GM19463 (cell line): ENCODE results near the gene TEX22.

Experiments
- ATAC-seq: cut with Tn5 transposase; IDR thresholded peaks from one replicate; pipeline ENCODE4 v1.9.1; 2021; ENCODE audit warnings: mild to moderate bottlenecking, moderate library complexity; ENCODE audit not compliant: unreplicated experiment

The TEX22 gene

GRCh38 chr14:105384041-105384557, 14.2 kb upstream of the TEX22 start:
- ATAC-seq, result no peak

GRCh38 chr14:105384605-105385321, 13.6 kb upstream of the TEX22 start:
- no peak for ATAC-seq

- no peak for ATAC-seq
These were observed 13.1 kb upstream of the TEX22 start for GRCh38 chr14:105385322-105385637.

GRCh38 chr14:105385698-105386365, 12.5 kb upstream of the TEX22 start:
- no peak for ATAC-seq

- no peak for ATAC-seq
These were observed 11.5 kb upstream of the TEX22 start for GRCh38 chr14:105386581-105387529.

- no peak for ATAC-seq
These were observed 10.8 kb upstream of the TEX22 start for GRCh38 chr14:105387530-105387922.

- no peak for ATAC-seq
These were observed 10.0 kb upstream of the TEX22 start for GRCh38 chr14:105388110-105388951.

GRCh38 chr14:105388976-105389375, 9.4 kb upstream of the TEX22 start:
- no peak for ATAC-seq

- ATAC-seq, result no peak
These were observed 8.8 kb upstream of the TEX22 start for GRCh38 chr14:105389534-105389933.

- no peak for ATAC-seq
These were observed 8.1 kb upstream of the TEX22 start for GRCh38 chr14:105389976-105390848.

- no peak for ATAC-seq
These were observed 7.4 kb upstream of the TEX22 start for GRCh38 chr14:105390849-105391500.

GRCh38 chr14:105391541-105391940, 6.8 kb upstream of the TEX22 start:
- no peak for ATAC-seq

GRCh38 chr14:105392131-105393090, 5.9 kb upstream of the TEX22 start:
- ATAC-seq, result no peak

- no peak for ATAC-seq
These were observed 5.2 kb upstream of the TEX22 start for GRCh38 chr14:105393151-105393550.

- ATAC-seq, result no peak
These were observed 3.4 kb upstream of the TEX22 start for GRCh38 chr14:105394714-105395537.

- no peak for ATAC-seq
These were observed 2.8 kb upstream of the TEX22 start for GRCh38 chr14:105395538-105395854.

GRCh38 chr14:105397350-105397931, 897 bp upstream of the TEX22 start:
- no peak for ATAC-seq
